GM19438 (cell line): ENCODE results near the gene LYZL1.
"Not testable (repeated sequence)": the region's sequence is repeated elsewhere in the genome, so short reads cannot be mapped to it uniquely, and the experiment has no call there.

Experiments
- ATAC-seq: cut with Tn5 transposase; IDR thresholded peaks from one replicate; pipeline ENCODE4 v1.9.1; 2021; ENCODE audit warnings: low read depth; ENCODE audit not compliant: unreplicated experiment

The LYZL1 gene

GRCh38 chr10:29326886-29327745 lies 38.2 kb downstream of the LYZL1 start:
- no peak for ATAC-seq

- ATAC-seq: no peak
Observed at GRCh38 chr10:29327746-29328102, 38.9 kb downstream of the LYZL1 start.

GRCh38 chr10:29328983-29329382 lies 40.1 kb downstream of the LYZL1 start:
- ATAC-seq: no peak

GRCh38 chr10:29329420-29329819 lies 40.5 kb downstream of the LYZL1 start:
- no peak for ATAC-seq

- no peak for ATAC-seq
Observed at GRCh38 chr10:29332061-29332760, 43.3 kb downstream of the LYZL1 start.

GRCh38 chr10:29332761-29333148 lies 43.9 kb downstream of the LYZL1 start:
- no peak for ATAC-seq

- not testable (repeated sequence) for ATAC-seq
Observed at GRCh38 chr10:29337526-29337925, 48.7 kb downstream of the LYZL1 start.

- no peak for ATAC-seq
Observed at GRCh38 chr10:29343607-29344038, 54.8 kb downstream of the LYZL1 start.

GRCh38 chr10:29344073-29344820 lies 55.4 kb downstream of the LYZL1 start:
- ATAC-seq: no peak

GRCh38 chr10:29345144-29345909 lies 56.5 kb downstream of the LYZL1 start:
- ATAC-seq: no peak

- no peak for ATAC-seq
Observed at GRCh38 chr10:29345910-29346209, 57.0 kb downstream of the LYZL1 start.

GRCh38 chr10:29346296-29347001 lies 57.6 kb downstream of the LYZL1 start:
- no peak for ATAC-seq

GRCh38 chr10:29348836-29349235 lies 60.0 kb downstream of the LYZL1 start:
- no peak for ATAC-seq

GRCh38 chr10:29353305-29353704 lies 64.4 kb downstream of the LYZL1 start:
- no peak for ATAC-seq

GRCh38 chr10:29353887-29354561 lies 65.2 kb downstream of the LYZL1 start:
- no peak for ATAC-seq

- ATAC-seq: no peak
Observed at GRCh38 chr10:29355411-29355991, 66.6 kb downstream of the LYZL1 start.

- no peak for ATAC-seq
Observed at GRCh38 chr10:29356931-29357330, 68.1 kb downstream of the LYZL1 start.

GRCh38 chr10:29358010-29358616 lies 69.2 kb downstream of the LYZL1 start:
- ATAC-seq: no peak
